SKM-1 treated with dmso at 0.1 percent for 144 hours (cell line): ENCODE measurements around the gene KCNIP3.
"Not testable (repeated sequence)": the region's sequence is repeated elsewhere in the genome, so short reads cannot be mapped to it uniquely, and the experiment has no call there.

ENCODE experiments used
- DNase-seq: peaks from one replicate; lab custom pipeline; 2025; ENCODE audit not compliant: unreplicated experiment; lab: John Stamatoyannopoulos, UW

KCNIP3 gene

DNA sequence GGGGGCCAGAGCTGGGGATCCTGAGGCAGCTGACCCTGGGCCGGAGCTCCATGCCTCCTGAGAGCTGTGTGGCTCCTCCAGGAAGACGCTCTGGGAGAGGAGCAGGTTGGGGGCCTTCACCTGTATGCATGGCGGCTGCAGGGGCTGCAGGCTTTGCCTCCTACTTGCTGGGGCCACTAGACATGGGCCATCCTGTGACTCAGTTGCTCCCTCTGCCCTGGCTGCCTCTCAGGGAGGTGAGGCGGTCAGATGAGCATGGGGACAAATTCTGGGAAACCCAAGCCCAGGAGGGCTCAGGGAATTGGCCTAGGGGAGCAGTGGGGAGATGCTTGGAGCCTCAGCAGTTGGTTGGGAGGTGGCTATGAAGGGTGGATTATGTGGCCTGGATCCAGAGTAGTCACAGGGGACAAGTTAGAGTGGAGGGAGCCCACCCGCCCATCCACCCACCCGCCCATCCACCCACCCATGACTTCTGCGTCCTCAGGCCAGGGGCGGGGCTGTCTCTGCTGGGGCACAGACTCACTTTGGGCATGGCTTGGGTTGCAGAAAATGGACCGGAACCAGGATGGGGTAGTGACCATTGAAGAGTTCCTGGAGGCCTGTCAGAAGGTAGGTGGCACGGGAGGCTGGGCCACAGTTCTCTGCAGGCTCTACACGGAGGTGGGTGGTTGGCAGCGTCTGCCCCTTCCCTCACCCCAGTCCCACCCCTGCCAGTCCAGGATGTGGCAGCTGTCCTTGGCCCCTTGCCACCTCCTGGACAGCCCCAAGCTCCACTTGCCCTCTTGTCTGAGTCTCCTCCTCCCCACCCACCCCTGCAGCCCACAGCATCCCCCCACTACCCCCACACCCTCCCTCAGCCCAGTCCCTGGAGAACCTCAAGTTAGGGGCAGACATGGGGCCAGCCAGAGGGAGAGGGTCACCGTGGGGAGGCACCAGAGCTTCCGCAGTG is 85.8 kb downstream of the KCNIP3 start:
- no peak for DNase-seq

DNA sequence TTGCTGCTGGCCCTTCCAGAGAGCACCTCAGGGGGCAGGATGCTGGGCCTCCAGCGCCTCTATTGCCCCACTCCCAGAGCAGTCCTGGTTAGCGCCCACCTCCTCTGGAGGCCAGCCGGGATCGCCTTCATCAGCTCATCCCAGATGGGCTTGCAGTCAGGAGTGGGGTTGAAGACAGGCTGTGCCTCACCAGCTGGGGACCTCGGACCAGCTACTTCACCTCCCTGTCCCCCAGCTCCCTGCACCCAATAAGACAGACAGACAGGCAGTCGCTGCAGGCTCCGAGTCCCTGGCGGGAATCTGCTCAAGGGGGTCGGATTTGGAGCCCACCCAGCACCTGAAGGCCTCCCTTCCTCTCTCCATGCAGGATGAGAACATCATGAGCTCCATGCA is 86.5 kb downstream of the KCNIP3 start:
- DNase-seq = no peak

DNA sequence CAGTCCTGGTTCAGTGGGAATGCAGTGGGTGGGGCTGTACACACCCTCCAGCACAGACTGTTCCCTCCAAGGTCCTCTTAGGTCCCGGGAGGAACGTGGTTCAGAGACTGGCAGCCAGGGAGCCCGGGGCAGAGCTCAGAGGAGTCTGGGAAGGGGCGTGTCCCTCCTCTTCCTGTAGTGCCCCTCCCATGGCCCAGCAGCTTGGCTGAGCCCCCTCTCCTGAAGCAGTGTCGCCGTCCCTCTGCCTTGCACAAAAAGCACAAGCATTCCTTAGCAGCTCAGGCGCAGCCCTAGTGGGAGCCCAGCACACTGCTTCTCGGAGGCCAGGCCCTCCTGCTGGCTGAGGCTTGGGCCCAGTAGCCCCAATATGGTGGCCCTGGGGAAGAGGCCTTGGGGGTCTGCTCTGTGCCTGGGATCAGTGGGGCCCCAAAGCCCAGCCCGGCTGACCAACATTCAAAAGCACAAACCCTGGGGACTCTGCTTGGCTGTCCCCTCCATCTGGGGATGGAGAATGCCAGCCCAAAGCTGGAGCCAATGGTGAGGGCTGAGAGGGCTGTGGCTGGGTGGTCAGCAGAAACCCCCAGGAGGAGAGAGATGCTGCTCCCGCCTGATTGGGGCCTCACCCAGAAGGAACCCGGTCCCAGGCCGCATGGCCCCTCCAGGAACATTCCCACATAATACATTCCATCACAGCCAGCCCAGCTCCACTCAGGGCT is 87.9 kb downstream of the KCNIP3 start:
- no peak for DNase-seq

DNA sequence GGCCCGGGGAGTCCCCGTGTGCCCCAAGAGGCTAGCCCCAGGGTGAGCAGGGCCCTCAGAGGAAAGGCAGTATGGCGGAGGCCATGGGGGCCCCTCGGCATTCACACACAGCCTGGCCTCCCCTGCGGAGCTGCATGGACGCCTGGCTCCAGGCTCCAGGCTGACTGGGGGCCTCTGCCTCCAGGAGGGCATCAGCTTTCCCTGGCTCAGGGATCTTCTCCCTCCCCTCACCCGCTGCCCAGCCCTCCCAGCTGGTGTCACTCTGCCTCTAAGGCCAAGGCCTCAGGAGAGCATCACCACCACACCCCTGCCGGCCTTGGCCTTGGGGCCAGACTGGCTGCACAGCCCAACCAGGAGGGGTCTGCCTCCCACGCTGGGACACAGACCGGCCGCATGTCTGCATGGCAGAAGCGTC is 88.4 kb downstream of the KCNIP3 start:
- no peak for DNase-seq

DNA sequence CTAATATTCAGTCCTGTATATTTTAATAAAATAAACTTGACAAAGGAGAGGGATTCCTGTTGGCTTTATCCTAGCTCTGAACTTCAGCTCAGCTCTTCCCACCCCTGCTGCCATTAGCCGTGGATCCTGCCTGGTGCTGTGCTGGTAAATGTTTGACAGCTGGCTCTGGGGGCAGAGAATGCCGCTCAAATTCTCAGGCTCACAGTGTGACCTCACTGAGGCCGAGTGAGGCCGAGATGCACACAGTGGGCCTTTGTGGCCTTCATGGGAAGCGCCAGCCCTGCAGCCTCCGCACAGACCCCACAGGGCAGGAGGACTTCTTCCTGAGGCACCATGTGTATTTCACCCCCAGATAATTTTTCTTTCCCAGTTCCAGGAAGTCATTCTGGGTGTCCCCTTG is 88.9 kb downstream of the KCNIP3 start:
- DNase-seq = no peak

DNA sequence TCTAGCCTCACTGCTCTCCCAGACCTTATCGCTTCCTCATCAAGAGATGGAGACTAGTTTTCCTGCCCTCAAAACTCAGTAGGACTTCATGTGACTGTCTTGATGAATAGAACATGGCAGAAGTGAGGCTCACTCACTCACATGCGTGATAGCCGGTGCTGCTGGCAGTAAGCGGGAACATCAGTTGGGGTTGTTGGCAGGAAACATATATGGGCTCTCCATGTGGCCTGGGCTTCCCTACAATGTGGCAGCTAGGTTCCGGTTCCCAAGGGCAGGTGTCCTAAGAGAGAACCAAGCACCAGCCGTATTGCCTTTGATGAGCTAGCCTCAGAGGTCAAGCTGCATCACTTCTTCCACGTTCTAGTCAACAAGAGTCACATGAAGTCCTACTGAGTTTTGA is 90.2 kb downstream of the KCNIP3 start:
- DNase-seq = no peak

DNA sequence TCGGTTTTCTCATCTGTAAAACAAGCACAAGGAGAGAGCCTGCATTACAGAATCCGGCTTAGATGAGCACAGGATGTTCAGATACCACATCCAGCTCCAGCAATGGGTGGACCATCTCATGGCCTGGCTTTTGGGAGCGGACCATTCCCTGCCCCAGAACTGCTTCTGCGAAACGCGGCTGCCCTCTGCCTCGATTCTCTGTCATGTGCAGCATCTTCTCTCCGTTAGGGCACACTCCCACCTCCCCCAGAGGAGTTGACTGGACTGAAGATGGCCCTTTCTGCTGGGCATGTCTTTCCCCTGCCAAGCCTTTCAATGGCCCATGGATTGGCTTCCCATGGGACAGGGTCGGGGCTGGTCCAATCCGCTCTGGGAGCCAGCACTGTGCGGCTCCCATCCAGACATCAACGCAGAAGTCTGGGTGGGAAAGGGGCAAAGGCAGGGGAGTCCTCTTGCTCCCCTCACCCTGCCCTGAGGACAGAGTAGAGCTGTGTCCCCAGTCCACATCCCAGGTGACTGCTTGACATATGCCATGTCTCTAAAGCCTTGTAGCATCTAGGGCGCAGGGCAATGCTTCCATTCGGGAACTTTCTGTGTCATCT is 91.0 kb downstream of the KCNIP3 start:
- DNase-seq = no peak

DNA sequence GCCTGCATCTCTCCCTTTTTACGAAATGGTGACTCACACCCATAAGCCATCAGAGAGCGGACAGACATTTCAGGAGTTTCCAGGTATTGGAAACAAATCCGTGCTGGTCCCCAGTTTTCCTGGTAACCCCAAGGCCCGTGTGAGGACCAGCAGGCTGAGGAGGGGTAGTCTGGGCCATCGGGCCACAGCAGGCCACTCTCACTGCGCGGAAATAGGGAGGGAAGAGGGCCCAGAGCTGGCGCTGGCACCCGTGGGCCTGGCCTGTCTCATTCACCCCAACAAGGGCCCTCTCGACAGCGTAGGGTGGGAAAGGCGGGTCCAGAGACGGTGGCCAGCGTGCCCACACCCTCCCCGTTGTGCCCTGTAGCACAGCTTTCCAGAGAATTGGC is 91.7 kb downstream of the KCNIP3 start:
- DNase-seq = no peak

DNA sequence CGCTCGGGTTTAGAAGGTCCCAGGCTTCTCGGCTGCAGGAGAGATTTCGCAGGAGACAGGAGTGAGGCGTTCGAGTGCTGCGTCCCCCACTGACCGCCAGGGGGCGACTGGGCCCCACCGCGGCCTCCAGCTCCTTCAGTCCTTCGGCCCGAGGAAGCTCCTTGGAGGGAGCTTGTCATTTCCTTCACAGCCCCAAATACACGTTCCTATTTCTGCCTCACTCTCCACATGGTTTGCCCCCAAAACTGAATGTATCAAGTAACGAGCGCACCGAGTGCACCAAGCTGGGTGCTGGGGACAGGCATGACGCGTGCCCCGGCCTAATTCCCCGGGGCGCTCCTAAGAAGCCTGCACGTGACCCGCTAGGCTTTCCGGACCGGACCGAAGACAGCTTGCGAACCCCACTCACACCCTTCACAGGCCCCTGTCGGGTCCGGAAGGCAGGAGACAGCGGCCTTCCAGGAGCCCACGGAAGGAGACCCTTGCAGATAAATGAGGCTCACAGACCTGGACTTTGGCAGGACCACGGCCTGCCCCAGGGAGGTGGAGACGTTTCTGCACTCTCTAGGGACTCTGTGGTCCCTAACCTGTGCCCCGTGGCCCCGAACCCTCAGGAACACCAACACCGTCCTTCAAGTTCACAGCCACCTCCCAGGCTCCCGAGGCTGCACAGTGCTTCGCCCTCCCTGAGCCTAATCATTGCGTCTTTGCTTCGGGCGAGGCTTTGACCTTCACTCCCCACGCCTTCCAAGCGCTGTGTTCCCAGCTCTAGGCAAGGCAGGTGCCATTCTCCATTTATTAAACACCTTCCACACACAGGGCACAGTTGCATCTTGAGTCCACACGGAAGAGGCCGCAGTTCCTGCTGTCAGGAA is 92.3 kb downstream of the KCNIP3 start:
- DNase-seq = peak; percentile 74

DNA sequence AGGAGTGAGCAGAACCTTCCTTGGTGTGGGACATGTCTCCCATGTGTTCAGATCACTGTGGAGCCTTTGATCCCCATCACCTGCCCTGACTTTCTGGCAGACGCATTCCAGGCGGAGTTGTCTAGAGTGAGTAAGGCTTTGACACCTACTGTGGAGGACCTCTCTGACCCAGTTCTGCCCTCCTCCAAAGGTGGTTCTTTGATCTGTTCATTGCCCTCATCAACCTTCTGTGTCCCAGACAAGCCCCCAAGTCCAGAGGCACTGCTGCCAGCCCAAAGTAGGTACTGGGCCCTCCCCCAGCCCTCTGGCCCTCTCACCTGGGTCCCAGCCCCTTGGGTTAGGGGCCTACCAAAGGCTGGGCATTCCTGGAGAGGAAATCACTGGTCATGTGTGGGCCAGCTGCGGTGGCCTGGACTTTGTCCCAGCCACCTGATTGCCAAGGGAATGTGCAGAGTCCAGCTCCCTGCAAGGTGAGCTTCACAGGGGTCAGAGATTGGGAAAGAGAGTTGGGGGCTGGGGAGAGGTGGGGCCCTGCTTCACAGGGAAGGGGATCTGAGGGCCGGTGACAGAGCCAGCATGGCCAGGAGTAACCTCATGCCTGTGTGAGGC is 93.2 kb downstream of the KCNIP3 start:
- no peak for DNase-seq

DNA sequence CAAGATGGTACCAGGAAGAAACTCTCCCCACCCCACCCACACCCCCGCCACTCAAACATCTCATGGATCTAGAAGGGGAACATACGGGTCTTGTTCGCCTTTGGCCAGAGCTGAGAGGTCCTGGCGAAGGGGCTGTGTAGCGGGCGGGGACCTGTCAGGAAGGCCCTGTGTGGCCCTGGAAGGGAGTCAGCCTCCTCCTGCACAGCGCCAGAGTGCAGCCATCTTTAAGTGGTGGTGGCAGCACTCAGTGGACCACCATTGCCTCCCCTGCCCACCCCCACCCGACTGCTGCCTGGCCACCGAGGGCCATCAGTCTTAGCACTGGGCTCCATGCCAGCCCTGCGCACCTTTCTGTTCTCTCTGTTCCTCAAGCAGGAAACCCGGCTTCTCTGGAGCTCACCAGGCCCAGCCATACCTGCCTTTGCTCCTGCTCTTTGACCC is 93.8 kb downstream of the KCNIP3 start:
- no peak for DNase-seq

DNA sequence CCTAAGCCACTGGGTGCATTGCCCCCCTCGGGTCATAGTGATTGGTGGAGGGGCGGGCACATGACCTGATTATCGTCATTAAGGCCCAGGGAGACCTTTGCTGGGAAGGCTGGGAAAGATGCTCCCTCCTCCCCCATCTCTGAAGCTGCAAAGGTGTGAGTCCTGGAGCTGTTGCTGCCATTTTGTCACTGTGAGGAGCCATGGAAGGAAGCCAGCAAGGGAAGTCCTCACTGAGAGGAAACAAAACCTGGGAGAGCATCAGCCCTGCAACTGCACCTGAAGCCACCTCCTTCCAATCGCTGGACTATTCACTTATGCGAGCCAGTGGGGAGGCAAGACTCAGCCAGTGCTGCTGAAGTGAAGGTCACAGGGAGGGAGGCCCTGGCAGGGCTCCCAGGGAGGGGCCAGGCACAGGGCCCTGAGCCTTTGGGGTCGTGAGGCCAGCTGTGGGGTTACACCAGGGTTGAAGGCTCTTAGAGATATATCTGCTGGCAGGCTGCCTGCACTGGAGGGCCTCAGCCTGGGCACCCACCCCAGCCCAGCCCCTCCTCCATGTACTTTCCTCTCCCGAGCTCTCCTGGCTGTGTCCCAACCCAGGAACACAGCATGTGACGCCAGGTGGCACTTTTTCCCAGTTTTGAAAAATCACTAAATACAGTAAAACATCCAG is 94.6 kb downstream of the KCNIP3 start:
- no peak for DNase-seq

DNA sequence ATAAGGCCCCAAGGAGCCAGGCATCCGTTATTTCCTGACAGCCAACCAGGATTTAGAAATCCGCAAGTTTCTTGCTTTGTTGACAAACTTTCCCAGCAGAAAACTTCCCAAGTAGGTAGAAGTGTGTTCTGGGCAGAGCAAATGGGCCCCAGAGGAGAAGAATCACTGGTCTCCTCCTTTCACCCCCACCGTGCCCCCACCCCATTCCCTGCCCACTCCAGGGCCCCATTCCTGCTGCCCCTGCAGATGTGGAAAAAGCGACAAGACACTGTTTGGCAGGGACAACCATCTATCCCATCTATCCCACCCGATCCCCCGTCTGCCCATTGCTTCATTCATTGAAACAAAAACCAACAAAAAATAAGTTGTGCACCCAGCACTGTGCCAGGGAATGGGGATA is 95.2 kb downstream of the KCNIP3 start:
- DNase-seq = no peak

DNA sequence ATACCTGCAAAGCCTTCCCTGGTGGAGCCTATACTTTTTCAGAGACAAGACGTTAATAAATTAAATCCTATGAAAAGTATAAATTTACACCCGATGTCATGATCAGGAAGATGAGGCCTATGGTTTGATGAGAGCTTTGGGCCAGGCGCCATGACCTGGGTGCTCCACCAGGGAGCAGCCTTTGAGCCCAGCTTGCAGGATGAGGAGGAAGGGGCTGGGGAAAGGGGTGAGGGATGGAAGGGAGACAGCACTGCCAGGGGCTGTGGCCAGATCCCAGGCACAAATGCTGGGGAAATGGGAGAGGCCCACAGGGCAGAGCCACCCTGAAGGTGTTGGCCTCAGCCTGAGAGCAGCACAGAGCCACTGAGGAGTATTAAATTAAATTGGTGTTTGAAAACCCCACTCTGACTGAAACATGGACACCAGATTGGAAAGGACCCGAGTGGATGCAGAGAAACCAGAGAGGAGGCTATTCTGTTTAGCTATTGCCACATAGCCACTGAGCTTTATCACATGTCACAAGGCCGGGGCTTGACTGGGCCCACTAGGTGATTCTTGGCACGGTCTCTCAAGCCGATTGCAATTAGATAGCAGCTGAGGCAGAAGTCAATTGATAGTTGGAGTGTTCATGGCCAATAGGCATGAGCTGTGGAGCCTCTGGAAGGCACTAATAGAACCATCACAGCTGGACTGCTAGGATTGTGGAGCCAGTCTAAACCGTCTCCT is 95.7 kb downstream of the KCNIP3 start:
- DNase-seq = no peak

DNA sequence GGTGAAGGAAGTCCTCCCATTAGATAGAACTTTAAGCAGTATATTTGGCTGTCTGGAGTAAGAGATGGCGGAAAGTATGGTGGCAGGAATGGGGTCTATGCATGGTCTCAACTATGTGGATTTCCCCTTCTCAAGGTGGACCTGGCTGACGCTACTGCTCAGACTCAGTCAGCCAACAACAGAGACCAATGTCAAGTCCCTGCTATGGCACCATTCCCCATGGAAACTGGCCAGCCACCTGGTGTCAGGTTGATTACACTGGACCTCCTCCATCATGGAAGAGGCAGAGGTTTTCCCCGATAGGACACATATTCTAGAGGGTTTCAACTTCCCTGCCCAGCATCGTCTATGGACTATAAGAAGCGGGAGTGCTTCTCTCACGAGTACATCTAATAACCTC is 96.8 kb downstream of the KCNIP3 start:
- DNase-seq = no peak

DNA sequence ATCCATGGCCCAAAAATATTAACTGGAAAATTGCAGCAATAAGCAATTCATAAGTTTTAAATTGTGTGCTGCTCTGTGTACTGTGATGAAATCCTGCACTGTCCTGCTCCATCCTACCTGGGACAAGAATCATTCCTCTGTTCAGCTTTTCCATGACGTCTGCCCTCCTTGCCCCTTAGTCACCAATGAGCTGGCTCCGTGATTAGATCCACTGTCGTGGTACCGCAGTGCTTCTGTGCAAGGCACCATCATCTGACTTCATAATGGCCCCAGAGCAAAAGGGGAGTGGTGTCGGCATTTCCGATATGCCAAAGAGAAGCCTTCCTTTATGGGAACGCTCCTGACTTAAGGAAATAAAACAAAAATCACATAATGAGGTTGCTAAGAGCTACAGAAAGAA is 101.9 kb downstream of the KCNIP3 start:
- DNase-seq = no peak

DNA sequence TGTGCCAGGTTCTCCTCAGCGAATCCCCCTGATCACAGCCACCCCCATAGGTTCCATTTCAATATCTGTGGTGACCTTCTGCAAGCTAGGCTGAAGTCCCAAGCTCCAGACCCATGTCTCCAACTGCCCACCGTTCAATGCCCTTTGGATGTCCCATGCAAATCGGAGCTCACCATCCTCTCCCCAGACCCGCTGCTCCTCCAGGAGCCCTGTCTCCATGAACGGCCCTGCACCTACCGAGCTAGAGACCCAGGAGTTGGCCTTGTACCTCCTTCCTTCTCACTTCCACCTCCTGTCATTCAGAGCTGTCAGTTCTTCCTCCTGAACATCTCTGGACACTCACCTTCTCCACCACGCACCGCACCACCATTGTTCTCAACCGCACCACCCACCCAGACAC is 104.3 kb downstream of the KCNIP3 start:
- no peak for DNase-seq

DNA sequence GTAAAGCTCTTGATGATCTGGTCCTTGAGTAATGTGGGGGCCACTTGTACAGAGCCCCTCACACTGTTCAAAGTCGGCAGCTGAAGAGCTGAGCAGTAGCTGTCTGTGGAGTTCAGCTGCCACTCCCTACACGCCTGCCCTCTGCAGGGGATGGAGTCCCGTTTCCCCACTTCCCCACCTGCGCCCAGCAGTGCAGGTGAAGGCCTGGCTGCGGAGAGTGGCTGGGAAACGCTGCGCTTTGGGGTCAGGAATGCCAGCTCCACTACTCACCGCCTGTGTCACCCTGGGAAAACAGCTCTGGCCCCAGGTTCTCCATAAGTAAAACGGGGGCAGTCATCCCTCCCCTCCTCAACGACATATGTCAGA is 104.8 kb downstream of the KCNIP3 start:
- not testable (repeated sequence) for DNase-seq
